ENCODE data around the gene C1QTNF5. TPM values are rescaled to one million over a fixed set of nuclear protein-coding genes. Genes with fewer than 3 reads are reported as not detected.

The C1QTNF5 gene
- total RNA-seq, 4 donors from 2014 or later: 13.0 to 46.4 (median 27.8) TPM

- 7 to 11% methylated on average over 9 of the region's 9 CpGs for WGBS, 2 donors
- DNase-seq: no peak
- no peaks in the 10 kb centered on the region for H3K36me3 ChIP-seq
- intact Hi-C loops (cut with DNase I): no loop called here
- peak overlapping the region in 1 of 3 donors; percentile 11 for H3K27ac ChIP-seq
- H3K27me3 ChIP-seq: no peaks in the 10 kb centered on the region
- H3K4me1 ChIP-seq: peaks cover 13 to 16% of the 10 kb centered on the region in 2 donors
- H3K4me3 ChIP-seq (replicated peaks in 1 of 3): peak overlapping the region in 1 of 3 donors; percentile 29
- no peak for TF ChIP-seq CTCF (IDR thresholded peaks at IDR 0.05)
- no peak for TF ChIP-seq POLR2A (IDR thresholded peaks at IDR 0.05)
- H3K9me3 ChIP-seq: no peaks in the 10 kb centered on the region
Observed at GRCh38 chr11:119382101-119382500, 41.4 kb upstream of the C1QTNF5 start.

- peak; percentile 52 to 97 (median 88) for TF ChIP-seq CTCF (IDR thresholded peaks at IDR 0.05)
- TF ChIP-seq POLR2A (IDR thresholded peaks at IDR 0.05): peak in 1 of 2 donors; percentile 81
- H3K4me3 ChIP-seq (replicated peaks in 1 of 3): peak within 1 kb of the TSS; percentile 8 to 29 (median 22)
- H3K4me1 ChIP-seq: peaks cover 20 to 22% of the 10 kb centered on the region in 2 donors
- H3K36me3 ChIP-seq: no peaks in the 10 kb centered on the region
- no peaks in the 10 kb centered on the region for H3K27me3 ChIP-seq
- peak; percentile 98 to 99 for DNase-seq
- WGBS, 2 donors: 0 to 2% methylated on average over 14 to 27 of the region's 54 CpGs
- intact Hi-C loops (cut with DNase I): no loop called here
- H3K27ac ChIP-seq: peak within 1 kb of the TSS in 2 of 3 donors; percentile 60 to 63
- H3K9me3 ChIP-seq: no peaks in the 10 kb centered on the region
Observed at GRCh38 chr11:119381181-119381988, 40.7 kb upstream of the C1QTNF5 start, which contains the start of gene USP2. USP2 (minus strand) TSS chr11:119381690; CDS start chr11:119373480, 8,210 bp downstream.

- intact Hi-C loops (cut with DNase I): no loop called here
- DNase-seq: peak; percentile 31 to 35
- no peaks in the 10 kb centered on the region for H3K9me3 ChIP-seq
- H3K27me3 ChIP-seq: no peaks in the 10 kb centered on the region
- 0 to 11% methylated on average over 1 to 8 of the region's 10 CpGs for WGBS, 2 donors
- H3K4me3 ChIP-seq (replicated peaks in 1 of 3): peak overlapping the region in 2 of 3 donors; percentile 8 to 29
- H3K4me1 ChIP-seq: peaks cover 26 to 28% of the 10 kb centered on the region in 2 donors
- peak overlapping the region in 1 of 3 donors; percentile 63 for H3K27ac ChIP-seq
- TF ChIP-seq CTCF (IDR thresholded peaks at IDR 0.05) (no peak), POLR2A (IDR thresholded peaks at IDR 0.05) (no peak)
- no peaks in the 10 kb centered on the region for H3K36me3 ChIP-seq
Observed at GRCh38 chr11:119380827-119381180, 40.1 kb upstream of the C1QTNF5 start.

- TF ChIP-seq POLR2A (IDR thresholded peaks at IDR 0.05) (no peak), CTCF (IDR thresholded peaks at IDR 0.05) (no peak)
- Histone ChIP-seq H3K27me3 (no peaks in the 10 kb centered on the region), H3K4me3 (replicated peaks in 1 of 3) (peak overlapping the region in 1 of 3 donors; percentile 29), H3K36me3 (no peaks in the 10 kb centered on the region), H3K9me3 (no peaks in the 10 kb centered on the region), H3K4me1 (peaks cover 28 to 33% of the 10 kb centered on the region in 2 donors), H3K27ac (no peak overlapping the region)
- WGBS, 2 donors: 77 to 80% methylated on average over 12 to 13 of the region's 13 CpGs
- intact Hi-C loops (cut with DNase I): no loop called here
- DNase-seq: no peak
Observed at GRCh38 chr11:119380160-119380826, 39.6 kb upstream of the C1QTNF5 start.
